ENCODE results near the gene C10orf67. TPM values are rescaled to one million over a fixed set of nuclear protein-coding genes. Genes with fewer than 3 reads are reported as not detected.
A peak's percentile ranks its signal among the peaks of the same experiment; 100 is the strongest.

The C10orf67 gene
- total RNA-seq, 2 experiments from 2014 or later, result 0.07 TPM; not detected in 1

- no peak for DNase-seq
- H3K9me3 Mint-ChIP-seq (ENCODE audit: low read depth), result no peaks in the 10 kb centered on the region
- H3K27ac Mint-ChIP-seq, result no peak overlapping the region
- H3K36me3 Mint-ChIP-seq, result no peaks in the 10 kb centered on the region
- ATAC-seq, result no peak
- no peaks in the 10 kb centered on the region for H3K4me1 Mint-ChIP-seq
- H3K4me3 Mint-ChIP-seq, result no peak overlapping the region
- peaks cover 85% of the 10 kb centered on the region for H3K27me3 Mint-ChIP-seq
- CTCF ChIA-PET, result interaction anchor here (0.8 kb wide), 1 partner anchor 9 kb away, joined by 4 read pairs; no protein-coding TSS in a partner anchor
Measured at GRCh38 chr10:23201837-23202236, 142.8 kb downstream of the C10orf67 start.

GRCh38 chr10:23200997-23201652 lies 143.5 kb downstream of the C10orf67 start:
- DNase-seq (no peak), ATAC-seq (no peak)
- CTCF ChIA-PET, result interaction anchor here (0.8 kb wide), 1 partner anchor 8 kb away, joined by 4 read pairs; no protein-coding TSS in a partner anchor
- no peaks in the 10 kb centered on the region for H3K4me1 Mint-ChIP-seq
- H3K27me3 Mint-ChIP-seq, result peaks cover 89% of the 10 kb centered on the region
- no peaks in the 10 kb centered on the region for H3K36me3 Mint-ChIP-seq
- no peak overlapping the region for H3K4me3 Mint-ChIP-seq
- H3K9me3 Mint-ChIP-seq (ENCODE audit: low read depth), result no peaks in the 10 kb centered on the region
- H3K27ac Mint-ChIP-seq, result no peak overlapping the region

- no peaks in the 10 kb centered on the region for H3K36me3 Mint-ChIP-seq
- H3K9me3 Mint-ChIP-seq (ENCODE audit: low read depth), result no peaks in the 10 kb centered on the region
- no peak overlapping the region for H3K27ac Mint-ChIP-seq
- CTCF ChIA-PET, result no interaction called here
- H3K4me1 Mint-ChIP-seq, result no peaks in the 10 kb centered on the region
- DNase-seq (no peak), ATAC-seq (no peak)
- no peak overlapping the region for H3K4me3 Mint-ChIP-seq
- peaks cover 91% of the 10 kb centered on the region for H3K27me3 Mint-ChIP-seq
Measured at GRCh38 chr10:23200586-23200985, 144.0 kb downstream of the C10orf67 start.

- H3K27ac Mint-ChIP-seq, result no peak overlapping the region
- ATAC-seq, result no peak
- H3K36me3 Mint-ChIP-seq, result no peaks in the 10 kb centered on the region
- no peak for DNase-seq
- no peaks in the 10 kb centered on the region for H3K4me1 Mint-ChIP-seq
- CTCF ChIA-PET, result no interaction called here
- no peaks in the 10 kb centered on the region for H3K9me3 Mint-ChIP-seq (ENCODE audit: low read depth)
- H3K4me3 Mint-ChIP-seq, result no peak overlapping the region
- peaks cover 91% of the 10 kb centered on the region for H3K27me3 Mint-ChIP-seq
Measured at GRCh38 chr10:23199768-23200511, 144.7 kb downstream of the C10orf67 start.

GRCh38 chr10:23198940-23199767 lies 145.4 kb downstream of the C10orf67 start:
- CTCF ChIA-PET, result no interaction called here
- DNase-seq (no peak), ATAC-seq (no peak)
- Mint-ChIP-seq H3K27me3 (peaks cover 90% of the 10 kb centered on the region), H3K9me3 (ENCODE audit: low read depth) (no peaks in the 10 kb centered on the region), H3K4me1 (no peaks in the 10 kb centered on the region), H3K36me3 (no peaks in the 10 kb centered on the region), H3K27ac (no peak overlapping the region), H3K4me3 (no peak overlapping the region)

GRCh38 chr10:23198610-23198939 lies 146.0 kb downstream of the C10orf67 start:
- peaks cover under 1% of the 10 kb centered on the region for H3K4me1 Mint-ChIP-seq

GRCh38 chr10:23197416-23197861 lies 147.2 kb downstream of the C10orf67 start:
- ATAC-seq (no peak), DNase-seq (no peak)
- Mint-ChIP-seq H3K4me1 (peaks cover 3% of the 10 kb centered on the region), H3K27ac (no peak overlapping the region), H3K4me3 (no peak overlapping the region), H3K36me3 (peaks cover 1% of the 10 kb centered on the region), H3K9me3 (ENCODE audit: low read depth) (no peaks in the 10 kb centered on the region), H3K27me3 (peaks cover 84% of the 10 kb centered on the region)
- CTCF ChIA-PET, result no interaction called here

More at GRCh38 chr10:23198610-23198939, 146.0 kb downstream of the C10orf67 start:
- no peak overlapping the region for H3K4me3 Mint-ChIP-seq
- CTCF ChIA-PET, result no interaction called here
- peaks cover 89% of the 10 kb centered on the region for H3K27me3 Mint-ChIP-seq
- H3K36me3 Mint-ChIP-seq, result peaks cover 1% of the 10 kb centered on the region
- no peak overlapping the region for H3K27ac Mint-ChIP-seq
- no peaks in the 10 kb centered on the region for H3K9me3 Mint-ChIP-seq (ENCODE audit: low read depth)
- DNase-seq (no peak), ATAC-seq (no peak)

GRCh38 chr10:23196915-23197314 lies 147.7 kb downstream of the C10orf67 start:
- ATAC-seq, result no peak
- Mint-ChIP-seq H3K4me3 (no peak overlapping the region), H3K4me1 (peaks cover 3% of the 10 kb centered on the region), H3K36me3 (peaks cover 1% of the 10 kb centered on the region), H3K27ac (no peak overlapping the region), H3K27me3 (peaks cover 80% of the 10 kb centered on the region), H3K9me3 (ENCODE audit: low read depth) (no peaks in the 10 kb centered on the region)
- CTCF ChIA-PET, result no interaction called here
- no peak for DNase-seq

- DNase-seq, result no peak
- ATAC-seq, result no peak
- Mint-ChIP-seq H3K4me1 (peaks cover 3% of the 10 kb centered on the region), H3K27me3 (peaks cover 78% of the 10 kb centered on the region), H3K4me3 (no peak overlapping the region), H3K36me3 (peaks cover 1% of the 10 kb centered on the region), H3K9me3 (ENCODE audit: low read depth) (no peaks in the 10 kb centered on the region), H3K27ac (no peak overlapping the region)
- CTCF ChIA-PET, result no interaction called here
Measured at GRCh38 chr10:23195846-23196600, 148.6 kb downstream of the C10orf67 start.

GRCh38 chr10:23194966-23195845 lies 149.4 kb downstream of the C10orf67 start:
- no peaks in the 10 kb centered on the region for H3K9me3 Mint-ChIP-seq (ENCODE audit: low read depth)
- CTCF ChIA-PET, result no interaction called here

GRCh38 chr10:23194471-23194965 lies 150.1 kb downstream of the C10orf67 start:
- Mint-ChIP-seq H3K4me3 (no peak overlapping the region), H3K36me3 (peaks cover 1% of the 10 kb centered on the region), H3K4me1 (peaks cover 3% of the 10 kb centered on the region), H3K27me3 (peaks cover 76% of the 10 kb centered on the region), H3K27ac (no peak overlapping the region), H3K9me3 (ENCODE audit: low read depth) (no peaks in the 10 kb centered on the region)
- CTCF ChIA-PET, result no interaction called here
- no peak for ATAC-seq
- no peak for DNase-seq

More at GRCh38 chr10:23194966-23195845, 149.4 kb downstream of the C10orf67 start:
- peaks cover 1% of the 10 kb centered on the region for H3K36me3 Mint-ChIP-seq
- no peak overlapping the region for H3K4me3 Mint-ChIP-seq
- H3K27me3 Mint-ChIP-seq, result peaks cover 78% of the 10 kb centered on the region
- no peak for DNase-seq
- no peak for ATAC-seq
- H3K4me1 Mint-ChIP-seq, result peaks cover 3% of the 10 kb centered on the region
- no peak overlapping the region for H3K27ac Mint-ChIP-seq

- H3K4me3 Mint-ChIP-seq, result no peak overlapping the region
- peak overlapping the region; percentile 76 for H3K27ac Mint-ChIP-seq
Measured at GRCh38 chr10:23193435-23194074, 151.0 kb downstream of the C10orf67 start.

More at GRCh38 chr10:23193435-23194074, 151.0 kb downstream of the C10orf67 start:
- Mint-ChIP-seq H3K27me3 (peaks cover 82% of the 10 kb centered on the region), H3K4me1 (peaks cover 3% of the 10 kb centered on the region), H3K36me3 (peaks cover 1% of the 10 kb centered on the region), H3K9me3 (ENCODE audit: low read depth) (no peaks in the 10 kb centered on the region)
- no peak for DNase-seq
- no peak for ATAC-seq
- CTCF ChIA-PET, result interaction anchor here (1.0 kb wide), 1 partner anchor 8 kb away, joined by 4 read pairs; no protein-coding TSS in a partner anchor
